Ascending aorta (tissue), 2 donors: ENCODE results near the gene TMEM209. TPM values are rescaled to one million over a fixed set of nuclear protein-coding genes. Genes with fewer than 3 reads are reported as not detected.
"Not testable (repeated sequence)": the region's sequence is repeated elsewhere in the genome, so short reads cannot be mapped to it uniquely, and the experiment has no call there.

Source experiments
- DNase-seq, 2 donors: peaks; one replicate each; pipeline ENCODE4 v3.0.0-alpha.2; 2019; ENCODE audit warnings: low spot score in 2 of 2
- H3K27ac ChIP-seq, 2 donors: fragments of 200-600 bp; sonication (generic); one replicate each; pipeline ENCODE4 v1.5.1; 2016 to 2017; ENCODE audit warnings: mild to moderate bottlenecking in 1 of 2
- H3K27me3 ChIP-seq: fragments of 200-600 bp; sonication (generic); one replicate; pipeline ENCODE4 v1.5.1; 2017
- H3K36me3 ChIP-seq, 2 donors: fragments of 200-600 bp; sonication (generic); one replicate each; pipeline ENCODE4 v1.5.1; 2016
- H3K4me1 ChIP-seq, 2 donors: fragments of 200-600 bp; sonication (generic); one replicate each; pipeline ENCODE4 v1.5.1; 2016 to 2017; ENCODE audit warnings: mild to moderate bottlenecking in 1 of 2
- H3K4me3 ChIP-seq, 2 donors: fragments of 200-600 bp; sonication (generic); one replicate each; pipeline ENCODE4 v1.5.1; 2016 to 2017; ENCODE audit warnings: mild to moderate bottlenecking in 1 of 2
- H3K9me3 ChIP-seq, 2 donors: fragments of 200-600 bp; sonication (generic); one replicate each; pipeline ENCODE4 v1.5.1; 2016
- intact Hi-C: fragments of 100-400 bp; cut with DNase I; formaldehyde crosslinking; loops from one replicate; pipeline ENCODE4 v1.15.1; 2023
- total RNA-seq: library from RNA; depleted of rRNA; stranded (reverse); fragments of >200 nt; gene quantifications from one replicate; pipeline ENCODE4 v1.1.0, GENCODE V29; 2016
- TF ChIP-seq, protein P1 (sequence below), 3 experiments: fragments of 200-600 bp in 2 of 3; fragments of 450-650 bp in 1 of 3; sonication (generic) in 2 of 3; IDR thresholded peaks; one replicate each; pipeline ENCODE4 v1.5.1; 2016 to 2019; ENCODE audit warnings: antibody characterized with exemption in 3 of 3, mild to moderate bottlenecking in 1 of 3, moderate library complexity in 1 of 3

The TMEM209 gene
- total RNA-seq, 1 donor from 2014 or later: 5.3 TPM

GRCh38 chr7:130127821-130128317 lies 77.3 kb downstream of the TMEM209 start:
- H3K36me3 ChIP-seq: peaks cover 47 to 72% of the 10 kb centered on the region in 2 donors
- no peaks in the 10 kb centered on the region for H3K4me1 ChIP-seq
- H3K4me3 ChIP-seq: no peak overlapping the region
- no peaks in the 10 kb centered on the region for H3K9me3 ChIP-seq
- no peak overlapping the region for H3K27ac ChIP-seq
- DNase-seq: no peak
- TF ChIP-seq, protein P1, sequence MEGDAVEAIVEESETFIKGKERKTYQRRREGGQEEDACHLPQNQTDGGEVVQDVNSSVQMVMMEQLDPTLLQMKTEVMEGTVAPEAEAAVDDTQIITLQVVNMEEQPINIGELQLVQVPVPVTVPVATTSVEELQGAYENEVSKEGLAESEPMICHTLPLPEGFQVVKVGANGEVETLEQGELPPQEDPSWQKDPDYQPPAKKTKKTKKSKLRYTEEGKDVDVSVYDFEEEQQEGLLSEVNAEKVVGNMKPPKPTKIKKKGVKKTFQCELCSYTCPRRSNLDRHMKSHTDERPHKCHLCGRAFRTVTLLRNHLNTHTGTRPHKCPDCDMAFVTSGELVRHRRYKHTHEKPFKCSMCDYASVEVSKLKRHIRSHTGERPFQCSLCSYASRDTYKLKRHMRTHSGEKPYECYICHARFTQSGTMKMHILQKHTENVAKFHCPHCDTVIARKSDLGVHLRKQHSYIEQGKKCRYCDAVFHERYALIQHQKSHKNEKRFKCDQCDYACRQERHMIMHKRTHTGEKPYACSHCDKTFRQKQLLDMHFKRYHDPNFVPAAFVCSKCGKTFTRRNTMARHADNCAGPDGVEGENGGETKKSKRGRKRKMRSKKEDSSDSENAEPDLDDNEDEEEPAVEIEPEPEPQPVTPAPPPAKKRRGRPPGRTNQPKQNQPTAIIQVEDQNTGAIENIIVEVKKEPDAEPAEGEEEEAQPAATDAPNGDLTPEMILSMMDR (IDR thresholded peaks at IDR 0.05): no peak
- intact Hi-C loops: no loop called here
- H3K27me3 ChIP-seq: no peaks in the 10 kb centered on the region

GRCh38 chr7:130127404-130127803 lies 77.8 kb downstream of the TMEM209 start:
- TF ChIP-seq, protein P1 (IDR thresholded peaks at IDR 0.05): no peak
- no peaks in the 10 kb centered on the region for H3K4me1 ChIP-seq
- H3K4me3 ChIP-seq: no peak overlapping the region
- H3K36me3 ChIP-seq: peaks cover 51 to 75% of the 10 kb centered on the region in 2 donors
- H3K9me3 ChIP-seq: no peaks in the 10 kb centered on the region
- H3K27ac ChIP-seq: no peak overlapping the region
- no peak for DNase-seq
- intact Hi-C loops: no loop called here
- H3K27me3 ChIP-seq: no peaks in the 10 kb centered on the region

GRCh38 chr7:130126840-130127239 lies 78.4 kb downstream of the TMEM209 start:
- H3K36me3 ChIP-seq: peaks cover 54 to 75% of the 10 kb centered on the region in 2 donors
- H3K4me1 ChIP-seq, H3K4me3 ChIP-seq, H3K27me3 ChIP-seq, H3K9me3 ChIP-seq, H3K27ac ChIP-seq, intact Hi-C loops, DNase-seq: not testable (repeated sequence)

DNA sequence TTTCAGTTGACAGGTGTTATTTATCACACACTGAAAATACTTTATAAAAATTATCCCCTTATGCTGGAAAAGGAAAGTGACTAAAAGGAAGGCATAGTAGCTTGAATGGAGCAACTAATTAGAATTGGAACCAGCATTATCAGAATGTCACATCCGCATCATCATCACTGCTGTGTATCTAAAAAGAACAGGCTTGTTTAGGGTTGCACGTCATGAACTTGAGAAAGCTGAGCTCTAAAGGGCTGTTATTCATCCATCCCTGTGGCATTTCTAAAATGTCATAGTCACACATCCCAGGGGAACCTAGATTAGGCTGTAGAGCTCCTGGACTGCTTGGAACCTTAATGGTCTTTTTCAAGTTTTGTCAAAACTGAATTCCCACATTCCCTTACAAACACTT lies 80.5 kb downstream of the TMEM209 start:
- TF ChIP-seq, protein P1 (IDR thresholded peaks at IDR 0.05): no peak
- H3K36me3 ChIP-seq: peaks cover 47 to 72% of the 10 kb centered on the region in 2 donors
- no peaks in the 10 kb centered on the region for H3K9me3 ChIP-seq
- H3K4me1 ChIP-seq: no peaks in the 10 kb centered on the region
- no peak overlapping the region for H3K27ac ChIP-seq
- no peak overlapping the region for H3K4me3 ChIP-seq
- intact Hi-C loops: no loop called here
- no peak for DNase-seq
- no peaks in the 10 kb centered on the region for H3K27me3 ChIP-seq

DNA sequence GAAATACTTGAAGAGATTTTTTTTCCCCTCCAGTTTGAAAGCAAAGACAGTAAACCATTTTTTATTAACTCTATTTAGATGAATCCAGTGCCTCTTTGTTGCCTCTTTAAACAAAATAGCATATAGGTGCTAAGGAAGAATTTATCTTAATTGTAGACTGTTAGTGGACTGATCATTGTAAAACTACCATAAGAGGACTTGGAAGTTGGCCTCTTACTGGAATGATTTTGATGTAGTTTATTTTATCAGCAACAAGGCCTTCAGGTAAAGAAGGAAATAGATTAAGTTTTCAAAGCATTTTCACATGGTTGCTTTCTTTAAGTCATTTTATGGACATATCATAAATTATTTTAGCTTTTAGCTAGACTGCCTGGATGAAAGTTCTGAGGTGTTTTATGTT lies 81.7 kb downstream of the TMEM209 start:
- intact Hi-C loops: no loop called here
- TF ChIP-seq, protein P1 (IDR thresholded peaks at IDR 0.05): no peak
- H3K27ac ChIP-seq: no peak overlapping the region

DNA sequence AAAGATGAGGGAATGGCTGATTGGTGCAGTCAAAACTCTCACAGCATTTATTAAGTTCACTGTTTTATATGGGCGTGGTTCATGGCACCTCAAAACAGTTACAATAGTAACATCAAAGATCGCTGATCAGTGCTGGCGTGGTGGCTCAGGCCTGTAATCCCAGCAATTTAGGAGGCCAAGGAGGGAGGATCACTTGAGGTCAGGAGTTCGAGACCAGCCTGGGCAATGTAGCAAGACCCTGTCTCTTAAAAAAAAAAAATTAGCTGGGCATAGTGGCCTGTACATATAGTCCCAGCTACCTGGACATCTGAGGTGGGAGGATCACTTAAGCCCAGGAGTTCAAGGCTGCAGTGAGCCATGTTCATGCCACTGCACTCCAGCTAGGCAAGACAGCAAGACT lies 86.4 kb downstream of the TMEM209 start:
- intact Hi-C loops: no loop called here
- TF ChIP-seq, protein P1 (IDR thresholded peaks at IDR 0.05): no peak
- no peaks in the 10 kb centered on the region for H3K4me1 ChIP-seq
- H3K36me3 ChIP-seq: peaks cover 30 to 49% of the 10 kb centered on the region in 2 donors
- H3K4me3 ChIP-seq: no peak overlapping the region
- H3K27me3 ChIP-seq: no peaks in the 10 kb centered on the region
- no peaks in the 10 kb centered on the region for H3K9me3 ChIP-seq
- DNase-seq: no peak
- no peak overlapping the region for H3K27ac ChIP-seq

More for the DNA sequence above, 81.7 kb downstream of the TMEM209 start:
- Histone ChIP-seq H3K4me1 (no peaks in the 10 kb centered on the region), H3K4me3 (no peak overlapping the region), H3K9me3 (no peaks in the 10 kb centered on the region), H3K27me3 (no peaks in the 10 kb centered on the region), H3K36me3 (peaks cover 43 to 66% of the 10 kb centered on the region in 2 donors)
- no peak for DNase-seq
